BLaER1 (cell line): Measurements from ENCODE around the gene ATG9B.

ENCODE experiments used
- H3K27ac ChIP-seq: shearing (Covaris generic); formaldehyde crosslinking; 2 replicates; pipeline ENCODE4 v1.8.1; 2022
- H3K27me3 ChIP-seq: shearing (Covaris generic); formaldehyde crosslinking; 2 replicates; pipeline ENCODE4 v1.8.1; 2022
- H3K36me3 ChIP-seq: shearing (Covaris generic); formaldehyde crosslinking; 2 replicates; pipeline ENCODE4 v1.8.1; 2022
- H3K4me1 ChIP-seq: shearing (Covaris generic); formaldehyde crosslinking; 2 replicates; pipeline ENCODE4 v1.8.1; 2022
- H3K4me2 ChIP-seq: shearing (Covaris generic); formaldehyde crosslinking; 2 replicates; pipeline ENCODE4 v1.8.1; 2022
- H3K4me3 ChIP-seq: shearing (Covaris generic); formaldehyde crosslinking; 2 replicates; pipeline ENCODE4 v1.8.1; 2022
- H3K9ac ChIP-seq: shearing (Covaris generic); formaldehyde crosslinking; 2 replicates; pipeline ENCODE4 v1.8.1; 2022
- H3K9me3 ChIP-seq: shearing (Covaris generic); formaldehyde crosslinking; 2 replicates; pipeline ENCODE4 v1.8.1; 2022
- H4K20me1 ChIP-seq: shearing (Covaris generic); formaldehyde crosslinking; 2 replicates; pipeline ENCODE4 v1.8.1; 2022
- Cebpa-rat ChIP-seq: shearing (Covaris generic); IDR thresholded peaks from 2 replicates; pipeline ENCODE4 v1.8.1; 2022

The ATG9B gene

GRCh38 chr7:150978126-150978789 is 46.0 kb downstream of the ATG9B start, which contains the start of gene KCNH2:
Gene KCNH2 (minus strand): TSS chr7:150978321. CDS start chr7:150977913, 408 bp downstream.
- H3K27me3 ChIP-seq = peaks cover 28% of the 10 kb centered on the region
- no peaks in the 10 kb centered on the region for H3K36me3 ChIP-seq
- peak within 1 kb of the TSS; percentile 68 for H3K27ac ChIP-seq
- peak within 1 kb of the TSS; percentile 80 for H3K9ac ChIP-seq
- peaks cover 63% of the 10 kb centered on the region for H3K4me1 ChIP-seq
- no peak for TF ChIP-seq Cebpa-rat
- H3K4me2 ChIP-seq = peak within 1 kb of the TSS; percentile 95
- peaks cover 46% of the 10 kb centered on the region for H4K20me1 ChIP-seq
- no peaks in the 10 kb centered on the region for H3K9me3 ChIP-seq
- peak within 1 kb of the TSS; percentile 79 for H3K4me3 ChIP-seq

- peak overlapping the region; percentile 80 for H3K9ac ChIP-seq
Measured at GRCh38 chr7:150977382-150978125, 46.7 kb downstream of the ATG9B start.

GRCh38 chr7:150976529-150977381 is 47.5 kb downstream of the ATG9B start:
- Histone ChIP-seq H3K4me2 (peak overlapping the region; percentile 95), H3K27ac (no peak overlapping the region), H3K9me3 (no peaks in the 10 kb centered on the region), H3K4me3 (peak overlapping the region; percentile 79), H3K9ac (no peak overlapping the region), H4K20me1 (peaks cover 47% of the 10 kb centered on the region), H3K4me1 (peaks cover 75% of the 10 kb centered on the region), H3K27me3 (peaks cover 24% of the 10 kb centered on the region), H3K36me3 (no peaks in the 10 kb centered on the region)
- no peak for TF ChIP-seq Cebpa-rat

More at GRCh38 chr7:150977382-150978125, 46.7 kb downstream of the ATG9B start:
- Histone ChIP-seq H3K9me3 (no peaks in the 10 kb centered on the region), H3K4me2 (peak overlapping the region; percentile 95), H3K27ac (peak overlapping the region; percentile 68; the same call in 1 of the 2 replicates), H3K27me3 (peaks cover 25% of the 10 kb centered on the region), H4K20me1 (peaks cover 46% of the 10 kb centered on the region), H3K36me3 (no peaks in the 10 kb centered on the region), H3K4me1 (peaks cover 67% of the 10 kb centered on the region), H3K4me3 (peak overlapping the region; percentile 79)
- no peak for TF ChIP-seq Cebpa-rat

- H3K9me3 ChIP-seq = no peaks in the 10 kb centered on the region
- H3K4me2 ChIP-seq = peak overlapping the region; percentile 95
- peaks cover 85% of the 10 kb centered on the region for H3K4me1 ChIP-seq
- peaks cover 53% of the 10 kb centered on the region for H4K20me1 ChIP-seq
- H3K9ac ChIP-seq = peak overlapping the region; percentile 70; the same call in 1 of the 2 replicates
- peak overlapping the region; percentile 70 for H3K4me3 ChIP-seq
- 0 out of 2 replicates have a peak overlapping the region, but pooled peaks have one; percentile 53 for H3K27ac ChIP-seq
- TF ChIP-seq Cebpa-rat = no peak
- no peaks in the 10 kb centered on the region for H3K36me3 ChIP-seq
- H3K27me3 ChIP-seq = peaks cover 14% of the 10 kb centered on the region
Measured at GRCh38 chr7:150975536-150976319, 48.6 kb downstream of the ATG9B start.

GRCh38 chr7:150974468-150975391 is 49.6 kb downstream of the ATG9B start:
- peaks cover 4% of the 10 kb centered on the region; the same call in 1 of the 2 replicates for H3K27me3 ChIP-seq
- H3K27ac ChIP-seq = peak overlapping the region; percentile 53

GRCh38 chr7:150973571-150974451 is 50.5 kb downstream of the ATG9B start:
- no peak overlapping the region for H3K9ac ChIP-seq
- H3K36me3 ChIP-seq = no peaks in the 10 kb centered on the region
- peaks cover 59% of the 10 kb centered on the region for H4K20me1 ChIP-seq
- no peak for TF ChIP-seq Cebpa-rat
- H3K4me3 ChIP-seq = peak overlapping the region; percentile 70
- H3K27ac ChIP-seq = no peak overlapping the region
- H3K4me2 ChIP-seq = peak overlapping the region; percentile 95
- no peaks in the 10 kb centered on the region; the same call in 1 of the 2 replicates for H3K27me3 ChIP-seq
- H3K4me1 ChIP-seq = peaks cover 70% of the 10 kb centered on the region
- no peaks in the 10 kb centered on the region for H3K9me3 ChIP-seq

More at GRCh38 chr7:150974468-150975391, 49.6 kb downstream of the ATG9B start:
- Histone ChIP-seq H3K4me1 (peaks cover 79% of the 10 kb centered on the region), H3K9me3 (no peaks in the 10 kb centered on the region), H4K20me1 (peaks cover 54% of the 10 kb centered on the region), H3K4me3 (peak overlapping the region; percentile 70), H3K36me3 (no peaks in the 10 kb centered on the region), H3K4me2 (peak overlapping the region; percentile 95), H3K9ac (peak overlapping the region; percentile 70)
- no peak for TF ChIP-seq Cebpa-rat

- H3K9me3 ChIP-seq = no peaks in the 10 kb centered on the region
- no peak overlapping the region for H3K4me2 ChIP-seq
- TF ChIP-seq Cebpa-rat = no peak
- H3K36me3 ChIP-seq = no peaks in the 10 kb centered on the region
- H4K20me1 ChIP-seq = peaks cover 62% of the 10 kb centered on the region
- H3K27me3 ChIP-seq = no peaks in the 10 kb centered on the region; the same call in 1 of the 2 replicates
- H3K4me3 ChIP-seq = no peak overlapping the region
- H3K4me1 ChIP-seq = peaks cover 65% of the 10 kb centered on the region
- no peak overlapping the region for H3K27ac ChIP-seq
- H3K9ac ChIP-seq = no peak overlapping the region
Measured at GRCh38 chr7:150972741-150973140, 51.6 kb downstream of the ATG9B start.
